K562 (cell line): ENCODE data around the gene TINCR.

Experiments used
- CCAR2 ChIP-seq: fragments of 200-400 bp; formaldehyde crosslinking; IDR thresholded peaks from 2 replicates; pipeline ENCODE4 v1.6.1; 2017; ENCODE audit warnings: mild to moderate bottlenecking, low read depth, low read length
- CHD4 ChIP-seq: fragments of 200-600 bp; sonication (generic); IDR thresholded peaks from 3 replicates; pipeline ENCODE4 v1.6.1; 2012; ENCODE audit warnings: low read depth, mild to moderate bottlenecking, mixed read lengths, low read length, inconsistent platforms; ENCODE audit not compliant: insufficient read depth, insufficient replicate concordance, poor library complexity, severe bottlenecking
- CREB3 ChIP-seq: fragments of 450-650 bp; conservative IDR thresholded peaks from 2 replicates; pipeline ENCODE4 v1.6.1; 2016; ENCODE audit warnings: missing genetic modification characterization, low read depth, mild to moderate bottlenecking, missing compliant biosample characterization, moderate library complexity
- EZH2 ChIP-seq: IDR thresholded peaks from 2 replicates; pipeline ENCODE4 v1.6.1; 2012; ENCODE audit warnings: low read depth, mild to moderate bottlenecking, inconsistent platforms, low read length, borderline replicate concordance
- OTX1 ChIP-seq: fragments of 450-650 bp; formaldehyde crosslinking; IDR thresholded peaks from 2 replicates; pipeline ENCODE4 v1.4.0; 2022; ENCODE audit warnings: mild to moderate bottlenecking
- PTRF ChIP-seq: fragments of 450-650 bp; IDR thresholded peaks from 2 replicates; pipeline ENCODE4 v1.6.1; 2016; ENCODE audit warnings: mild to moderate bottlenecking, missing genetic modification characterization, missing compliant biosample characterization
- RAD21 ChIP-seq, 2 experiments: fragments of 250-450 bp in 1 of 2; fragments of 450-650 bp in 1 of 2; sonication (Bioruptor Pico) in 1 of 2; formaldehyde crosslinking in 1 of 2; IDR thresholded peaks in 1 of 2; conservative IDR thresholded peaks in 1 of 2; 2 replicates each; pipeline versions ENCODE4 v1.4.0 to v1.8.0; 2020 to 2022; ENCODE audit warnings: mild to moderate bottlenecking in 2 of 2, moderate library complexity in 1 of 2
- RBBP5 ChIP-seq: fragments of 200-600 bp; sonication (generic); IDR thresholded peaks from 2 replicates; pipeline ENCODE4 v1.6.1; 2012; ENCODE audit warnings: borderline replicate concordance, mild to moderate bottlenecking, low read length, control low read depth, inconsistent platforms; ENCODE audit not compliant: insufficient read depth, poor library complexity, severe bottlenecking
- TAF1 ChIP-seq: IDR thresholded peaks from 2 replicates; pipeline ENCODE4 v1.6.1; 2011; ENCODE audit warnings: mild to moderate bottlenecking, low read length, moderate library complexity; ENCODE audit not compliant: insufficient read depth, control insufficient read depth, severe bottlenecking; ENCODE audit errors: extremely low read depth
- TRIM24 ChIP-seq, 2 experiments: fragments of 450-650 bp; IDR thresholded peaks; 2 replicates each; pipeline ENCODE4 v1.6.1; 2016
- ZNF717 ChIP-seq: fragments of 250-450 bp; sonication (Bioruptor Pico); IDR thresholded peaks from 2 replicates; pipeline ENCODE4 v1.5.0; 2021

- no peak for TF ChIP-seq RBBP5
- no peak for TF ChIP-seq ZNF717 (CRISPR knock-in tag)
- no peak for TF ChIP-seq TRIM24 (IDR thresholded peaks at IDR 0.05)
- TF ChIP-seq CREB3 (tag) = no peak
- TF ChIP-seq OTX1 = no peak
- no peak for TF ChIP-seq TAF1
- TF ChIP-seq CHD4 = no peak
- no peak for TF ChIP-seq RAD21 (CRISPR knock-in tag; conservative IDR thresholded peaks at IDR 0.05 in 1 of 2, IDR thresholded peaks at IDR 0.05 in 1 of 2)
- no peak for TF ChIP-seq EZH2
- no peak for TF ChIP-seq PTRF (tag)
- TF ChIP-seq CCAR2 = no peak
These were observed 7.6 kb downstream of the TINCR start for GRCh38 chr19:5560156-5560555.
